Glutamatergic neuron (in vitro differentiated cells): ENCODE data around the gene MAST4. TPM values are rescaled to one million over a fixed set of nuclear protein-coding genes. Genes with fewer than 3 reads are reported as not detected.

Experiments
- DNase-seq: peaks from one replicate; pipeline ENCODE4 v3.0.0; 2022
- H3K27ac Mint-ChIP-seq: one replicate; pipeline ENCODE4 v1.8.0; 2020; ENCODE audit warnings: mild to moderate bottlenecking, mixed read lengths, inconsistent platforms; ENCODE audit not compliant: unreplicated experiment
- H3K27me3 Mint-ChIP-seq: one replicate; pipeline ENCODE4 v1.8.0; 2020; ENCODE audit warnings: mild to moderate bottlenecking, moderate library complexity, mixed read lengths, inconsistent platforms; ENCODE audit not compliant: unreplicated experiment
- H3K36me3 Mint-ChIP-seq: one replicate; pipeline ENCODE4 v1.8.0; 2020; ENCODE audit warnings: mild to moderate bottlenecking, mixed read lengths, inconsistent platforms; ENCODE audit not compliant: unreplicated experiment
- H3K4me1 Mint-ChIP-seq: one replicate; pipeline ENCODE4 v1.8.0; 2020; ENCODE audit warnings: mild to moderate bottlenecking, low read depth, mixed read lengths, inconsistent platforms; ENCODE audit not compliant: unreplicated experiment
- H3K4me3 Mint-ChIP-seq: one replicate; pipeline ENCODE4 v1.8.0; 2020; ENCODE audit warnings: mild to moderate bottlenecking, mixed read lengths, inconsistent platforms; ENCODE audit not compliant: unreplicated experiment
- H3K9me3 Mint-ChIP-seq: one replicate; pipeline ENCODE4 v1.8.0; 2020; ENCODE audit warnings: mild to moderate bottlenecking, moderate library complexity, mixed read lengths, inconsistent platforms; ENCODE audit not compliant: unreplicated experiment
- total RNA-seq: library from RNA; stranded (reverse); fragmentation: NEBNext Ultra II Directional; extraction: Animal tissue kit (Norgen Biotek cat#: 25700); gene quantifications from one replicate; pipeline ENCODE4 v1.2.1, GENCODE V29; 2021; ENCODE audit not compliant: unreplicated experiment
- TF ChIP-seq, protein P1 (sequence below): fragments of 200-600 bp; sonication (generic); IDR thresholded peaks from one replicate; pipeline ENCODE4 v1.5.0; 2021; ENCODE audit not compliant: partially characterized antibody, unreplicated experiment

The MAST4 gene
- total RNA-seq, 1 donor from 2014 or later = 11.5 TPM

DNA sequence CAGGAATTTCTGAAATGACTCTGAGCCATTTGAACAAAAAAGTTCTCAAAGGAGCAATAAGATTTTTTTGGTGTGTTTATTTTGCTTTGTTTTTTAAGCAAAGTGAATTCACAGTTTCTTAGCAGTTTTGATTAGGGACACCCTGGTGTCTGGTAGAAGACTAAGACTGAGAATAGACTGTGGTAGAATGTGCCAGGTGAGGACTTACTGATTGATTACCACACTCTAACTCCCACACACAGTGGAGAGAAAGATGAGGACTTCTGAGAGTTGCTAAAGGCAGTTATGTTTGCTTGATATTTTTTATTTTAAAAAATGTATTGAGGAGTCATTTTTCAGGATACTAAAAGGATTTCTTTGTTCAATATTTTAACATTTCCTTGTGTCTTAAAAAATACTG, 425.3 kb downstream of the MAST4 start:
- no peak overlapping the region for H3K27ac Mint-ChIP-seq
- H3K4me3 Mint-ChIP-seq = no peak overlapping the region
- no peaks in the 10 kb centered on the region for H3K9me3 Mint-ChIP-seq
- peaks cover 11% of the 10 kb centered on the region for H3K4me1 Mint-ChIP-seq
- no peak for DNase-seq
- TF ChIP-seq, protein P1, sequence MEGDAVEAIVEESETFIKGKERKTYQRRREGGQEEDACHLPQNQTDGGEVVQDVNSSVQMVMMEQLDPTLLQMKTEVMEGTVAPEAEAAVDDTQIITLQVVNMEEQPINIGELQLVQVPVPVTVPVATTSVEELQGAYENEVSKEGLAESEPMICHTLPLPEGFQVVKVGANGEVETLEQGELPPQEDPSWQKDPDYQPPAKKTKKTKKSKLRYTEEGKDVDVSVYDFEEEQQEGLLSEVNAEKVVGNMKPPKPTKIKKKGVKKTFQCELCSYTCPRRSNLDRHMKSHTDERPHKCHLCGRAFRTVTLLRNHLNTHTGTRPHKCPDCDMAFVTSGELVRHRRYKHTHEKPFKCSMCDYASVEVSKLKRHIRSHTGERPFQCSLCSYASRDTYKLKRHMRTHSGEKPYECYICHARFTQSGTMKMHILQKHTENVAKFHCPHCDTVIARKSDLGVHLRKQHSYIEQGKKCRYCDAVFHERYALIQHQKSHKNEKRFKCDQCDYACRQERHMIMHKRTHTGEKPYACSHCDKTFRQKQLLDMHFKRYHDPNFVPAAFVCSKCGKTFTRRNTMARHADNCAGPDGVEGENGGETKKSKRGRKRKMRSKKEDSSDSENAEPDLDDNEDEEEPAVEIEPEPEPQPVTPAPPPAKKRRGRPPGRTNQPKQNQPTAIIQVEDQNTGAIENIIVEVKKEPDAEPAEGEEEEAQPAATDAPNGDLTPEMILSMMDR = no peak
- H3K27me3 Mint-ChIP-seq = no peaks in the 10 kb centered on the region
- H3K36me3 Mint-ChIP-seq = no peaks in the 10 kb centered on the region

DNA sequence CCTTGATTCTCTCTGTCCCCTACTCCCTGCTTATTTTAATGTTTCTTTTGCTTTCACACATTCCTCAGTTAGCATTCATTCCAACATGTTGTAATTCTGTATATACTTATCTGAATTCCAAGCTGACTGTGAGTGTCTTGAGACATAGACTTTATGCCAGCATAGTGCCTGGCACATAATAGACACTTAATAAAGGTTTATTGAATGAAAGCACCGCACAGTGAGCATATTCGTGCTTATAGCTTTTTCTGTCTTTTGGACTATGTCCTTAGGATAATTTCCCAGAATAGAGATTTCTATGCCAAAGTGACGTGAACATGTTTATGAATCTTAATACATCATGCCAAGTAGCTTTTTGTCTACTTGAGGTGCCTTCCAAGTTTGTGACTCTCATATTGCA, 425.8 kb downstream of the MAST4 start:
- TF ChIP-seq, protein P1 = no peak
- no peaks in the 10 kb centered on the region for H3K27me3 Mint-ChIP-seq
- no peaks in the 10 kb centered on the region for H3K9me3 Mint-ChIP-seq
- H3K27ac Mint-ChIP-seq = no peak overlapping the region
- H3K4me3 Mint-ChIP-seq = no peak overlapping the region
- no peak for DNase-seq
- H3K4me1 Mint-ChIP-seq = peaks cover 11% of the 10 kb centered on the region
- no peaks in the 10 kb centered on the region for H3K36me3 Mint-ChIP-seq

DNA sequence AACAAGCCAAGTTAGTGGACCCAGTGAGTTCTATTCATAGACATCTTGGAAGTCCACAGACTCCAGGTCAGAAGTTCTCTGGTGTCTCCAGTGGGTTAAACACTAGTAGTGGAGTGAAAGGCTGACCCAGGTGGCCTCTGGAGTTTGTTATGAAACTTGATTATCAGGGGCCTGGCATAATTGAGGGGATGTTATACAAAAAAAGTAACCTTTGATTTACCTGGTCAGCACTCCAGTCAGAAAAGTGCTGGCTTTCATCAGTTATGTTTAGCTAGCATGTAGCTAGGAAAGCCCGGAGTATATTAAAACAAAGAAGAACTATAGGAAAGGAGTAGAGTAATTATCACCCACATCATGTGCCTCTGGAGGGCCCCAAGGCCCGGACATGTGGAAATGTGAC, 429.3 kb downstream of the MAST4 start:
- TF ChIP-seq, protein P1 = no peak
- H3K27me3 Mint-ChIP-seq = no peaks in the 10 kb centered on the region
- H3K27ac Mint-ChIP-seq = no peak overlapping the region
- no peaks in the 10 kb centered on the region for H3K36me3 Mint-ChIP-seq
- H3K9me3 Mint-ChIP-seq = no peaks in the 10 kb centered on the region
- no peak for DNase-seq
- no peak overlapping the region for H3K4me3 Mint-ChIP-seq
- H3K4me1 Mint-ChIP-seq = peaks cover 3% of the 10 kb centered on the region

DNA sequence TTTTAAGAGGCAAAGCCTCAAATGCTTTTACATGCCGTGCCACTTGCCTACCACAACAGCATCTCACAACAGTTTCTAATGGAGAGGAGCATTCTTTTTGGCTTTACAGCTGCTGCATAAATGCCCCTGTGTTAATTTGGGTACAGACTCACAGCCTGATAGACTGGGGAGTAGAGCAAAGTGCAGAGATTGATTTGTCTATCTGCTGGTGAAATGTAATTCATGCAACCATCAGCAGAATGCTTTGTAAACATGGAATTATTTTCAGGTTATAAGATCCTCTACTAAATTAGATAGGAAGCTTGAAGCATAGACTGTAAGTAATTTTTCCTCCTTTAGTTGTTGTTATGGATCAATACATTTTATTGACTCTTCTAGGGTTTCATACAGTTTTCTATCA, 430.1 kb downstream of the MAST4 start:
- TF ChIP-seq, protein P1 = no peak
- no peak overlapping the region for H3K27ac Mint-ChIP-seq
- peaks cover under 1% of the 10 kb centered on the region for H3K4me1 Mint-ChIP-seq
- no peak for DNase-seq
- no peaks in the 10 kb centered on the region for H3K36me3 Mint-ChIP-seq
- H3K27me3 Mint-ChIP-seq = no peaks in the 10 kb centered on the region
- H3K4me3 Mint-ChIP-seq = no peak overlapping the region
- no peaks in the 10 kb centered on the region for H3K9me3 Mint-ChIP-seq

DNA sequence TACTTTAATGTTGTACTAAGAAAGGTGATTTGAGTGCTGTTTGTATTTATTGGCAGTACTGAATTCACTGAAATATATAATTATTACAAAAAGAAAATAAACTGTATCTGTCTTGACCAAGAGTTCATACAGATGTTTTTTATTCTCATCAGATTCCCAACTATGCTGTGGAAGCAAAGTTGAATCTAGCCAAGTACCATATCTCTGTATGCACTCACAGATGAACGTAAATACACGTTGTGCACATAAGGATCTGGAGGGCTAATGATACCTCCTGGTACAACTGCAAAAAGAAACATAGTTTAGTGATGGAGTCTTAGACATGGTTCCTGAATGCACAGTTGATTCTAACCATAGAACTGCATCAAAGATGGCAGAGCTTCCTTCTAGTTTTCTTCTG, 431.0 kb downstream of the MAST4 start:
- H3K27ac Mint-ChIP-seq = no peak overlapping the region
- DNase-seq = no peak
- TF ChIP-seq, protein P1 = no peak
- no peak overlapping the region for H3K4me3 Mint-ChIP-seq
- H3K4me1 Mint-ChIP-seq = peaks cover 2% of the 10 kb centered on the region
- no peaks in the 10 kb centered on the region for H3K36me3 Mint-ChIP-seq
- no peaks in the 10 kb centered on the region for H3K9me3 Mint-ChIP-seq
- no peaks in the 10 kb centered on the region for H3K27me3 Mint-ChIP-seq
